Measurements from ENCODE around the gene SERBP1.

- TF ChIP-seq CTCF (IDR thresholded peaks at IDR 0.05; ENCODE audit: insufficient read depth, low read depth, low read length) (no peak), EZH2 (IDR thresholded peaks at IDR 0.05; ENCODE audit: insufficient read depth, low read length) (no peak)
Observed at GRCh38 chr1:67439277-67440029, 9.3 kb upstream of the SERBP1 start.

Data from astrocyte (in vitro differentiated cells and primary cell).